GM12878 (cell line): ENCODE data around the gene CBFB. TPM values are rescaled to one million over a fixed set of nuclear protein-coding genes. Genes with fewer than 3 reads are reported as not detected.

Experiments used
- ATAC-seq: fragments of 200-7000 bp; cut with Tn5 transposase; 3 replicates; pipeline ENCODE4 v1.9.1; 2020; ENCODE audit warnings: mild to moderate bottlenecking, moderate library complexity
- BruUV-seq: library from RNA; stranded (reverse); fragments of 400-500 nt; replicated peaks from 2 replicates; lab custom pipeline; 2021; lab: Mats Ljungman, UMichigan
- CTCF ChIA-PET: fragments of 300-600 bp; sonication (Branson Sonifier 250); formaldehyde crosslinking; extraction: SDS; loops from one replicate; lab custom pipeline; 2021; ENCODE audit warnings: inconsistent platforms; lab: Yijun Ruan, JAX
- POLR2A ChIA-PET: fragments of 350-600 bp; formaldehyde crosslinking; extraction: SDS; loops from one replicate; lab custom pipeline; 2021; ENCODE audit warnings: inconsistent platforms; lab: Charles Lee
- RAD21 ChIA-PET: fragments of 300-600 bp; sonication (Branson Sonifier 250); formaldehyde crosslinking; loops from one replicate; lab custom pipeline; 2023; ENCODE audit warnings: antibody characterized with exemption; ENCODE audit not compliant: unreplicated experiment; lab: Charles Lee
- SMC1A ChIA-PET: fragments of 300-600 bp; sonication (Branson Sonifier 250); formaldehyde crosslinking; loops from one replicate; lab custom pipeline; 2023; ENCODE audit not compliant: unreplicated experiment, uncharacterized antibody; lab: Charles Lee
- DNase-seq: peaks from one replicate; pipeline ENCODE4 v3.0.0-alpha.2; 2011; ENCODE audit warnings: low read depth, low spot score
- FAIRE-seq: peaks from 3 replicates; lab custom pipeline; 2011; peaks lifted over from hg19 to GRCh38; lab: Jason Lieb, UNC
- H2AFZ ChIP-seq: 2 replicates; pipeline ENCODE4 v1.6.0; 2011; ENCODE audit warnings: low read depth, low read length, control low read depth; ENCODE audit not compliant: control insufficient read depth
- H3K27ac ChIP-seq: 2 replicates; pipeline ENCODE4 v1.5.1; 2011; ENCODE audit warnings: control low read depth; ENCODE audit not compliant: control insufficient read depth, insufficient read depth
- H3K27me3 ChIP-seq, 2 experiments: replicated peaks in 1 of 2; 2 replicates each; pipeline versions ENCODE4 v1.6.0 to v1.6.1; 2011; ENCODE audit warnings: low read length in 1 of 2; ENCODE audit not compliant: control insufficient read depth in 2 of 2, insufficient read depth in 2 of 2
- H3K36me3 ChIP-seq, 2 experiments: 2 replicates each; pipeline ENCODE4 v1.5.1; 2011; ENCODE audit warnings: low read length in 1 of 2; ENCODE audit not compliant: control insufficient read depth in 2 of 2, insufficient read depth in 2 of 2
- H3K4me1 ChIP-seq: 2 replicates; pipeline ENCODE4 v1.6.1; 2011; ENCODE audit warnings: mild to moderate bottlenecking, low read length, moderate library complexity, mixed read lengths; ENCODE audit not compliant: control insufficient read depth, insufficient read depth
- H3K4me2 ChIP-seq: 2 replicates; pipeline ENCODE4 v1.6.0; 2011; ENCODE audit warnings: control low read depth; ENCODE audit not compliant: control insufficient read depth, insufficient read depth
- H3K4me3 ChIP-seq: fragments of 200-600 bp; sonication (generic); 2 replicates; pipeline ENCODE4 v1.5.1; 2016
- H3K79me2 ChIP-seq: 2 replicates; pipeline ENCODE4 v1.6.0; 2011; ENCODE audit warnings: low read length; ENCODE audit not compliant: control insufficient read depth, insufficient read depth
- H3K9ac ChIP-seq: 2 replicates; pipeline ENCODE4 v1.8.0; 2011; ENCODE audit warnings: low read length, control low read depth, mixed read lengths; ENCODE audit not compliant: control insufficient read depth, insufficient read depth
- H3K9me3 ChIP-seq: replicated peaks from 3 replicates; pipeline ENCODE4 v1.5.1; 2011; ENCODE audit warnings: mild to moderate bottlenecking, low read length; ENCODE audit not compliant: control insufficient read depth, insufficient read depth
- H4K20me1 ChIP-seq: 2 replicates; pipeline ENCODE4 v1.6.0; 2011; ENCODE audit not compliant: control insufficient read depth, insufficient read depth
- DPF2 ChIP-seq: fragments of 450-650 bp; IDR thresholded peaks from 2 replicates; pipeline ENCODE4 v1.6.1; 2017; ENCODE audit warnings: mild to moderate bottlenecking
- EZH2 ChIP-seq: IDR thresholded peaks from 2 replicates; pipeline ENCODE4 v1.6.1; 2012; ENCODE audit warnings: low read depth, mild to moderate bottlenecking, control low read depth, inconsistent platforms, low read length, borderline replicate concordance; ENCODE audit not compliant: control insufficient read depth
- LARP7 ChIP-seq: fragments of 450-650 bp; IDR thresholded peaks from 2 replicates; pipeline ENCODE4 v1.6.1; 2017; ENCODE audit warnings: mild to moderate bottlenecking
- MEF2A ChIP-seq: IDR thresholded peaks from 2 replicates; pipeline ENCODE4 v1.6.1; 2011; ENCODE audit warnings: low read depth, mild to moderate bottlenecking, low read length, moderate library complexity; ENCODE audit not compliant: insufficient read depth
- MEF2B ChIP-seq: fragments of 450-650 bp; IDR thresholded peaks from 2 replicates; pipeline ENCODE4 v1.6.1; 2018; ENCODE audit warnings: mild to moderate bottlenecking, moderate library complexity; ENCODE audit not compliant: partially characterized antibody, poor library complexity, severe bottlenecking
- NRF1 ChIP-seq: conservative IDR thresholded peaks from 2 replicates; pipeline ENCODE4 v1.6.1; 2011; ENCODE audit warnings: mild to moderate bottlenecking, low read depth, low read length, improper control_type of control experiment
- POLR2AphosphoS5 ChIP-seq: IDR thresholded peaks from 2 replicates; pipeline ENCODE4 v1.6.1; 2011; ENCODE audit warnings: mild to moderate bottlenecking, low read length, inconsistent platforms
- SIN3A ChIP-seq: IDR thresholded peaks from 2 replicates; pipeline ENCODE4 v1.6.1; 2012; ENCODE audit warnings: low read depth, low read length, improper control_type of control experiment
- SMAD5 ChIP-seq: IDR thresholded peaks from 2 replicates; pipeline ENCODE4 v1.6.1; 2016; ENCODE audit warnings: antibody characterized with exemption, low read depth
- SMARCA5 ChIP-seq: fragments of 450-650 bp; IDR thresholded peaks from 2 replicates; pipeline ENCODE4 v1.6.1; 2017; ENCODE audit warnings: mild to moderate bottlenecking
- TCF3 ChIP-seq: IDR thresholded peaks from 2 replicates; pipeline ENCODE4 v1.6.1; 2012; ENCODE audit warnings: low read depth, mild to moderate bottlenecking, low read length, borderline replicate concordance; ENCODE audit not compliant: insufficient read depth
- ZNF384 ChIP-seq: IDR thresholded peaks from 2 replicates; pipeline ENCODE4 v1.6.1; 2012; ENCODE audit warnings: low read depth, mild to moderate bottlenecking, low read length, improper control_type of control experiment, borderline replicate concordance
- WGBS: methylation state at CpG from one replicate; pipeline ENCODE4 v1.1.6; 2016; ENCODE audit warnings: low lambda C conversion rate; ENCODE audit not compliant: insufficient replicate concordance, insufficient coverage; ENCODE audit errors: missing lambda C conversion rate; 5-methylcytosine and 5-hydroxymethylcytosine counted together
- in situ Hi-C: fragments of 300-500 bp; cut with MboI; formaldehyde crosslinking; loops from 9 replicates; pipeline ENCODE4 v1.14.3; 2018; ENCODE audit warnings: mixed read lengths
- intact Hi-C: fragments of 100-400 bp; cut with micrococcal nuclease; formaldehyde crosslinking; loops from one replicate; pipeline ENCODE4 v1.14.2; 2022; ENCODE audit not compliant: unreplicated experiment
- polyA plus RNA-seq, 11 experiments: library from polyadenylated mRNA; depleted of rRNA in 4 of 11; unstranded in 6 of 11; stranded (reverse) in 5 of 11; fragments of >200 nt; fragmentation: Nextera tagmentation in 4 of 11; fragmentation: Illumina TruSeq in 1 of 11; extraction: Ambion mirVana in 4 of 11; extraction: Trizol in 1 of 11; gene quantifications; 1 replicate in 1 of 11; 2 replicates in 10 of 11; pipeline versions ENCODE4 v1.2.1 to v1.2.3, GENCODE V29; 2011 to 2016; ENCODE audit warnings: inconsistent platforms in 2 of 11, missing spikeins in 2 of 11, low read depth in 1 of 11
- total RNA-seq, 4 experiments: library from RNA; depleted of rRNA in 3 of 4; stranded (reverse); fragments of >200 nt in 3 of 4; fragmentation: Illumina TruSeq in 1 of 4; extraction: Trizol in 1 of 4; gene quantifications; 2 replicates each; pipeline versions ENCODE4 v1.2.1 to v1.2.3, GENCODE V29; 2013 to 2021
- TF ChIP-seq, protein P1 (sequence below): fragments of 450-650 bp; IDR thresholded peaks from 2 replicates; pipeline ENCODE4 v1.6.1; 2016; ENCODE audit warnings: mild to moderate bottlenecking
- TF ChIP-seq, protein P2 (sequence below): IDR thresholded peaks from 2 replicates; pipeline ENCODE4 v1.6.1; 2011; ENCODE audit warnings: borderline replicate concordance, low read depth, mild to moderate bottlenecking, moderate library complexity, low read length; ENCODE audit not compliant: insufficient read depth, poor library complexity, severe bottlenecking

The CBFB gene
- total and polyA plus RNA-seq, 10 of the 15 experiments (the other 5 are each of a cell fraction or from before 2014, with no cell fraction given) = 25.3 to 83.8 (median 65.7) TPM

DNA sequence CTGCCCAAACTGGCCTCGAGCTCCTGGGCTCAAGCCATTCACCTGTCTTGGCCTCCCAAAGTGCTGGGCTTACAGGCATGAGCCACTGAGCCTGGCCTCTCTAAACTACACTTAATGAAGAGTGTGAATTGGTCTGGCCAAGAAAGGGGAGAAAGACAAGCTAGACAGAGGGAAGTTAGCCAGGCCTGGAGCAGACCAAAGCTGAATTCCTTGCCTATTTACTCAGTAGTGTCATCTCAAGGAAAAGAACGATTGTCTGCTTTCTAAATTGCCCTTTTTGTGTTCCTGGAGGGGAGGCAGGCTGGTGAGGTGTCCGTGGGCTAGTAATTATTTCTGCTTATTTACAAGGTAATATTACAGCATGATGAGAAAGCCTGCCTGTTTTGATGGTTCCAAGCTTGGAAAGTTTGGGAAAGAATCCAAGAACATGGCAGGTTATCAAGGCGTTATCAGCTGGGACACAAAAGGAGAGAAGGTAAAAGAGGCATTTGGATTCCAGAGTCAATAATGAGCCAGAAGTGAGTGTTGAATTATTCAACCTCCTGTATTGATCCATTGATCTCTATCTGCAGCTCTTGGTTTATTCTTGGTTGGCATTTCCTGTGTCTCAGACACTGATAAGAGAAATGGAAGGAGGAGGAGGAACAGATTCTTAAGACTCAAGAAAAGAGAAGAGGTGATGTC is 6.3 kb upstream of the CBFB start:
- FAIRE-seq (no peak), ATAC-seq (no peak), DNase-seq (no peak)
- Histone ChIP-seq H3K4me2 (no peak overlapping the region), H3K4me1 (peaks cover 9% of the 10 kb centered on the region; the same call in 1 of the 2 replicates), H3K9me3 (no peaks in the 10 kb centered on the region), H2AFZ (no peak overlapping the region), H4K20me1 (no peaks in the 10 kb centered on the region), H3K27me3 (no peaks in the 10 kb centered on the region), H3K27ac (no peak overlapping the region), H3K79me2 (no peaks in the 10 kb centered on the region), H3K4me3 (no peak overlapping the region), H3K36me3 (no peaks in the 10 kb centered on the region), H3K9ac (no peak overlapping the region)
- intact Hi-C loops = no loop called here
- ChIA-PET SMC1A (interaction anchor here (1.3 kb wide), 1 partner anchor 132 kb away, joined by 6 read pairs; no protein-coding TSS in a partner anchor), POLR2A (interaction anchor here (0.7 kb wide), 1 partner anchor 148 kb away, joined by 5 read pairs; no protein-coding TSS in a partner anchor), CTCF (interaction anchor here (0.6 to 12.3 kb wide), 5 partner anchors 80 to 147 kb away, joined by 3 to 205 read pairs (median 3); partner anchors contain the start of gene NOL3), RAD21 (interaction anchor here (1.5 kb wide), 1 partner anchor 133 kb away, joined by 6 read pairs; no protein-coding TSS in a partner anchor)
- in situ Hi-C loops = no loop called here
- WGBS = 21% methylated on average over 4 of the region's 4 CpGs
- TF ChIP-seq POLR2AphosphoS5 = no peak
- no TSS peak for BruUV-seq

DNA sequence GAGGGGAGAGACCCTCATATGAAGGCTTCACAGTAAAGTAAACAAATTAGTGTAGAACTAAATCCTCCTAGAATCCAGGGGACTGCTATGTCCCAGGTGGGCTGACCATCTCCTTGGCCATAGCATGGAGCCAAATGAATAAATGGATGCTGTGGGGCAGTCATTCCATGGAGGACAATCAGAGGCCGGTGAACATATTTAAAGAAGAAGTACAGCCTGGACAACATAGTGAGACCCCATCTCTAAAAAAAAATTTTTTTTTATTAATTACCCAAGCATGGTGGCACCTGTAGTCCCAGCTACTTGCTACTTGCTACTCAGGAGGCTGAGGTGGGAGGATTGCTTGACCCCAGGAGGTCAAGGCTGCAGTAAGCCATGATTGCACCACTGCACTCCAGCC is 5.3 kb upstream of the CBFB start:
- ChIA-PET CTCF (no interaction called here), RAD21 (no interaction called here), POLR2A (no interaction called here), SMC1A (interaction anchor here (0.7 to 1.3 kb wide), 2 partner anchors 9 to 137 kb away, joined by 4 read pairs; no protein-coding TSS in a partner anchor)
- H3K9ac ChIP-seq = no peak overlapping the region
- no peak overlapping the region for H3K4me3 ChIP-seq
- H4K20me1 ChIP-seq = no peaks in the 10 kb centered on the region
- no peak overlapping the region for H3K27ac ChIP-seq
- no peaks in the 10 kb centered on the region for H3K27me3 ChIP-seq
- no TSS peak for BruUV-seq
- H3K79me2 ChIP-seq = peaks cover 7% of the 10 kb centered on the region
- FAIRE-seq (no peak), DNase-seq (no peak), ATAC-seq (no peak)
- in situ Hi-C loops (no loop called here), intact Hi-C loops (no loop called here)
- H3K4me2 ChIP-seq = no peak overlapping the region
- H3K36me3 ChIP-seq = no peaks in the 10 kb centered on the region
- no peaks in the 10 kb centered on the region for H3K9me3 ChIP-seq
- WGBS = 43% methylated on average over 1 of the region's 1 CpG
- H3K4me1 ChIP-seq = peaks cover 13% of the 10 kb centered on the region
- no peak overlapping the region for H2AFZ ChIP-seq
- no peak for TF ChIP-seq SIN3A
- TF ChIP-seq LARP7 = no peak
- no peak for TF ChIP-seq SMAD5
- TF ChIP-seq, protein P1, sequence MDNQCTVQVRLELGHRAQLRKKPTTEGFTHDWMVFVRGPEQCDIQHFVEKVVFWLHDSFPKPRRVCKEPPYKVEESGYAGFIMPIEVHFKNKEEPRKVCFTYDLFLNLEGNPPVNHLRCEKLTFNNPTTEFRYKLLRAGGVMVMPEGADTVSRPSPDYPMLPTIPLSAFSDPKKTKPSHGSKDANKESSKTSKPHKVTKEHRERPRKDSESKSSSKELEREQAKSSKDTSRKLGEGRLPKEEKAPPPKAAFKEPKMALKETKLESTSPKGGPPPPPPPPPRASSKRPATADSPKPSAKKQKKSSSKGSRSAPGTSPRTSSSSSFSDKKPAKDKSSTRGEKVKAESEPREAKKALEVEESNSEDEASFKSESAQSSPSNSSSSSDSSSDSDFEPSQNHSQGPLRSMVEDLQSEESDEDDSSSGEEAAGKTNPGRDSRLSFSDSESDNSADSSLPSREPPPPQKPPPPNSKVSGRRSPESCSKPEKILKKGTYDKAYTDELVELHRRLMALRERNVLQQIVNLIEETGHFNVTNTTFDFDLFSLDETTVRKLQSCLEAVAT = no peak
- no peak for TF ChIP-seq MEF2A
- no peak for TF ChIP-seq TCF3
- TF ChIP-seq, protein P2, sequence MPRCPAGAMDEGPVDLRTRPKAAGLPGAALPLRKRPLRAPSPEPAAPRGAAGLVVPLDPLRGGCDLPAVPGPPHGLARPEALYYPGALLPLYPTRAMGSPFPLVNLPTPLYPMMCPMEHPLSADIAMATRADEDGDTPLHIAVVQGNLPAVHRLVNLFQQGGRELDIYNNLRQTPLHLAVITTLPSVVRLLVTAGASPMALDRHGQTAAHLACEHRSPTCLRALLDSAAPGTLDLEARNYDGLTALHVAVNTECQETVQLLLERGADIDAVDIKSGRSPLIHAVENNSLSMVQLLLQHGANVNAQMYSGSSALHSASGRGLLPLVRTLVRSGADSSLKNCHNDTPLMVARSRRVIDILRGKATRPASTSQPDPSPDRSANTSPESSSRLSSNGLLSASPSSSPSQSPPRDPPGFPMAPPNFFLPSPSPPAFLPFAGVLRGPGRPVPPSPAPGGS = no peak
- no peak for TF ChIP-seq DPF2
- no peak for TF ChIP-seq ZNF384
- no peak for TF ChIP-seq EZH2
- no peak for TF ChIP-seq MEF2B
- TF ChIP-seq SMARCA5 = no peak
- TF ChIP-seq NRF1 = no peak
